GM19452 (cell line): Measurements from ENCODE around the gene CNTFR.

ENCODE experiments used
- ATAC-seq: cut with Tn5 transposase; IDR thresholded peaks from one replicate; pipeline ENCODE4 v1.9.1; 2021; ENCODE audit not compliant: unreplicated experiment

CNTFR gene

GRCh38 chr9:34508951-34509350 is 80.6 kb downstream of the CNTFR start:
- ATAC-seq: no peak

GRCh38 chr9:34508463-34508862 is 81.1 kb downstream of the CNTFR start:
- no peak for ATAC-seq

- ATAC-seq: no peak
These were observed 81.6 kb downstream of the CNTFR start for GRCh38 chr9:34507966-34508365.

GRCh38 chr9:34507556-34507955 is 82.0 kb downstream of the CNTFR start:
- ATAC-seq: no peak

- ATAC-seq: no peak
These were observed 82.9 kb downstream of the CNTFR start for GRCh38 chr9:34506623-34507022.

- ATAC-seq: no peak
These were observed 84.0 kb downstream of the CNTFR start for GRCh38 chr9:34505370-34506120.

- ATAC-seq: no peak
These were observed 86.1 kb downstream of the CNTFR start for GRCh38 chr9:34503406-34503805.

GRCh38 chr9:34502891-34503290 is 86.6 kb downstream of the CNTFR start:
- ATAC-seq: no peak

- ATAC-seq: no peak
These were observed 87.1 kb downstream of the CNTFR start for GRCh38 chr9:34502471-34502870.

- no peak for ATAC-seq
These were observed 87.6 kb downstream of the CNTFR start for GRCh38 chr9:34501889-34502425.
